COLO668 (cell line): ENCODE results near the gene CCDC107.
"Not testable (repeated sequence)": the region's sequence is repeated elsewhere in the genome, so short reads cannot be mapped to it uniquely, and the experiment has no call there.

Experiments
- DNase-seq: peaks from one replicate; lab custom pipeline; 2025; ENCODE audit not compliant: unreplicated experiment; lab: John Stamatoyannopoulos, UW

CCDC107 gene

GRCh38 chr9:35658137-35658967, at the start of gene CCDC107:
TSS of gene CCDC107 (plus strand) at chr9:35658292. CDS start at chr9:35658380, 88 bp downstream.
- peak; percentile 88 for DNase-seq

GRCh38 chr9:35609001-35609819, 48.9 kb upstream of the CCDC107 start:
- no peak for DNase-seq

GRCh38 chr9:35609820-35610163, 48.3 kb upstream of the CCDC107 start:
- DNase-seq, result no peak

GRCh38 chr9:35611230-35611797, 46.8 kb upstream of the CCDC107 start:
- peak; percentile 24 for DNase-seq

GRCh38 chr9:35612066-35612465, 46.0 kb upstream of the CCDC107 start:
- DNase-seq, result not testable (repeated sequence)

GRCh38 chr9:35612843-35613242, 45.2 kb upstream of the CCDC107 start:
- DNase-seq, result no peak

- DNase-seq, result no peak
Measured at GRCh38 chr9:35615981-35616680, 42.0 kb upstream of the CCDC107 start.

- peak; percentile 52 for DNase-seq
Measured at GRCh38 chr9:35616681-35617459, 41.2 kb upstream of the CCDC107 start.

- no peak for DNase-seq
Measured at GRCh38 chr9:35617548-35617947, 40.5 kb upstream of the CCDC107 start.

GRCh38 chr9:35618325-35618727, 39.8 kb upstream of the CCDC107 start, which contains the start of gene CD72:
TSS of gene CD72 (minus strand) at chr9:35618413. CDS start at chr9:35618303, 110 bp downstream.
- DNase-seq, result no peak

GRCh38 chr9:35618854-35619799, 39.0 kb upstream of the CCDC107 start:
- no peak for DNase-seq

- no peak for DNase-seq
Measured at GRCh38 chr9:35619800-35620158, 38.3 kb upstream of the CCDC107 start.

GRCh38 chr9:35627575-35627974, 30.5 kb upstream of the CCDC107 start:
- no peak for DNase-seq

GRCh38 chr9:35628389-35628991, 29.6 kb upstream of the CCDC107 start:
- no peak for DNase-seq

GRCh38 chr9:35629597-35629996, 28.5 kb upstream of the CCDC107 start:
- DNase-seq, result no peak

- DNase-seq, result no peak
Measured at GRCh38 chr9:35635730-35636129, 22.4 kb upstream of the CCDC107 start.

GRCh38 chr9:35636135-35636876, 21.8 kb upstream of the CCDC107 start:
- no peak for DNase-seq

- not testable (repeated sequence) for DNase-seq
Measured at GRCh38 chr9:35636877-35637246, 21.2 kb upstream of the CCDC107 start.
